Erythroblast (primary cell): ENCODE data around the gene GMDS.

Experiments
- GATA1 ChIP-seq: IDR thresholded peaks from 2 replicates; pipeline ENCODE4 v1.6.1; 2011; ENCODE audit warnings: low read depth, mild to moderate bottlenecking, control low read depth, low read length, moderate library complexity
- POLR2A ChIP-seq: IDR thresholded peaks from 2 replicates; pipeline ENCODE4 v1.6.1; 2011; ENCODE audit warnings: mild to moderate bottlenecking, low read length

DNA sequence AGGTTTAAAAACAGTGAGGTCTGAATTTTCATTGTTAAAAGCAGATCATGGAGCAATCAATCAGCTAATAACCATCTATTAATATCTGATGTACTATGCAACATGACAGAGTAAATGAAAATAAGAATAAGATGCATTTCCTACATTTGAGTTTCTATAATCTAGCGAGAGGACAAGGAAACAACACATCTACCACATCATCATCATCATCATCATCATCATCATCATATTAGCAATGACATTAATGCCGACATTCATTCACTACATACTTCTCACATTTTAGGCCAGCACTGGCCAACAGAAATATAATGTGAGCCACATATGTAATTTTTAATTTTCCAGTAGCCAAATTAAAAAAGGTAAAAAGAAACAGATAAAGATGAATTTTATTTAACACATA is 110.0 kb downstream of the GMDS start:
- TF ChIP-seq POLR2A (no peak), GATA1 (no peak)
